Body of pancreas (tissue), 4 donors: Measurements from ENCODE around the gene MEG3.

Source experiments
- POLR2A ChIP-seq, 3 donors: fragments of 450-650 bp; IDR thresholded peaks; one replicate each; pipeline ENCODE4 v1.6.1; 2016; ENCODE audit warnings: antibody characterized with exemption in 3 of 3, mild to moderate bottlenecking in 2 of 3
- TF ChIP-seq, protein P1 (sequence below), 7 experiments: fragments of 450-650 bp in 4 of 7; fragments of 200-600 bp in 3 of 7; sonication (generic) in 3 of 7; IDR thresholded peaks; one replicate each; pipeline ENCODE4 v1.5.1; 2016 to 2019; ENCODE audit warnings: antibody characterized with exemption in 7 of 7

- TF ChIP-seq, protein P1, sequence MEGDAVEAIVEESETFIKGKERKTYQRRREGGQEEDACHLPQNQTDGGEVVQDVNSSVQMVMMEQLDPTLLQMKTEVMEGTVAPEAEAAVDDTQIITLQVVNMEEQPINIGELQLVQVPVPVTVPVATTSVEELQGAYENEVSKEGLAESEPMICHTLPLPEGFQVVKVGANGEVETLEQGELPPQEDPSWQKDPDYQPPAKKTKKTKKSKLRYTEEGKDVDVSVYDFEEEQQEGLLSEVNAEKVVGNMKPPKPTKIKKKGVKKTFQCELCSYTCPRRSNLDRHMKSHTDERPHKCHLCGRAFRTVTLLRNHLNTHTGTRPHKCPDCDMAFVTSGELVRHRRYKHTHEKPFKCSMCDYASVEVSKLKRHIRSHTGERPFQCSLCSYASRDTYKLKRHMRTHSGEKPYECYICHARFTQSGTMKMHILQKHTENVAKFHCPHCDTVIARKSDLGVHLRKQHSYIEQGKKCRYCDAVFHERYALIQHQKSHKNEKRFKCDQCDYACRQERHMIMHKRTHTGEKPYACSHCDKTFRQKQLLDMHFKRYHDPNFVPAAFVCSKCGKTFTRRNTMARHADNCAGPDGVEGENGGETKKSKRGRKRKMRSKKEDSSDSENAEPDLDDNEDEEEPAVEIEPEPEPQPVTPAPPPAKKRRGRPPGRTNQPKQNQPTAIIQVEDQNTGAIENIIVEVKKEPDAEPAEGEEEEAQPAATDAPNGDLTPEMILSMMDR (IDR thresholded peaks at IDR 0.05) = no peak
- no peak for TF ChIP-seq POLR2A (IDR thresholded peaks at IDR 0.05)
Observed at GRCh38 chr14:100856056-100856950, 30.4 kb downstream of the MEG3 start.
